ENCODE results near the gene PIP4K2A. TPM values are rescaled to one million over a fixed set of nuclear protein-coding genes. Genes with fewer than 3 reads are reported as not detected.

Gene PIP4K2A
- total RNA-seq, 1 donor from 2014 or later = 34.9 TPM

DNA sequence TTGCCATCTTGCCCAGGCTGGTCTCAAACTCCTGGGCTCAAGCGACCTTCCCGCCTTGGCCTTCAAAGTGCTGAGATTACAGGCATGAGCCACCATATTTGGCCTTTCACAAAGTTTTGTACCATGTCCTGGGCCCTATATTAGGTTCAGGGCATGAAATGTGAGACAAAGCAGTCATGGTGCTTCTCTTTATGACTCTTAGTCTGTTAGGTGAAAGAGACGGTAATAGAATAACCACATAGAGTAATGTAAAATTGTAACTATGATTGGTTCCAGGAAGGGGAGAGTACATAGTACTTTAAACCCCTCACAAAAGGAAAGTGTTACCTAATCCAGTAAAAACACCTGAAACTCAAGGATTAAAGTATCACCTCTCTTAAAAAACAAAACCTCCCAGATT is 224.4 kb downstream of the PIP4K2A start:
- H3K27me3 ChIP-seq = no peaks in the 10 kb centered on the region
- H3K27ac ChIP-seq = no peak overlapping the region
- no peaks in the 10 kb centered on the region for H3K36me3 ChIP-seq
- no peak for DNase-seq (ENCODE audit: low spot score in 2 of 2)
- no peaks in the 10 kb centered on the region for H3K9me3 ChIP-seq
- TF ChIP-seq, protein P1, sequence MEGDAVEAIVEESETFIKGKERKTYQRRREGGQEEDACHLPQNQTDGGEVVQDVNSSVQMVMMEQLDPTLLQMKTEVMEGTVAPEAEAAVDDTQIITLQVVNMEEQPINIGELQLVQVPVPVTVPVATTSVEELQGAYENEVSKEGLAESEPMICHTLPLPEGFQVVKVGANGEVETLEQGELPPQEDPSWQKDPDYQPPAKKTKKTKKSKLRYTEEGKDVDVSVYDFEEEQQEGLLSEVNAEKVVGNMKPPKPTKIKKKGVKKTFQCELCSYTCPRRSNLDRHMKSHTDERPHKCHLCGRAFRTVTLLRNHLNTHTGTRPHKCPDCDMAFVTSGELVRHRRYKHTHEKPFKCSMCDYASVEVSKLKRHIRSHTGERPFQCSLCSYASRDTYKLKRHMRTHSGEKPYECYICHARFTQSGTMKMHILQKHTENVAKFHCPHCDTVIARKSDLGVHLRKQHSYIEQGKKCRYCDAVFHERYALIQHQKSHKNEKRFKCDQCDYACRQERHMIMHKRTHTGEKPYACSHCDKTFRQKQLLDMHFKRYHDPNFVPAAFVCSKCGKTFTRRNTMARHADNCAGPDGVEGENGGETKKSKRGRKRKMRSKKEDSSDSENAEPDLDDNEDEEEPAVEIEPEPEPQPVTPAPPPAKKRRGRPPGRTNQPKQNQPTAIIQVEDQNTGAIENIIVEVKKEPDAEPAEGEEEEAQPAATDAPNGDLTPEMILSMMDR (IDR thresholded peaks at IDR 0.05) = no peak
- no peak overlapping the region for H3K4me3 ChIP-seq
- intact Hi-C loops (cut with DNase I) = no loop called here
- no peaks in the 10 kb centered on the region for H3K4me1 ChIP-seq

DNA sequence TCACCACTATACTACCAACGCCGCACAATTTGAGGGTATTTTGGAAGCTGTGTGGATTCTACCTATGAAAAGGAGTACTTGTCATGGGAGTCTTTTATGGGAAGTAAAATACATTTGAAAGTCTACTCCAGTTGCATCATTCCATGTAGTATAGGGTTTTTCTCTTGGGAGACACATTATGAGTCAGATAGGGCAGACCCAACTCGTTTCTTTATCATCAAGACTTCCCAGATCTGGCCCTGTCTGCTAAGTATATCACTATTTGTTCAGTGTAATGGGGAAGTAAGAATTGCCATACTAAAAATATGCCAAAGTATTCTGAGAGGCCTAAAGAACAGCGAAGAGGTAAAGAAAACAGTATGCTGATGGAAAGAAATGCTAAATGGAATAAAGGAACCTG is 224.9 kb downstream of the PIP4K2A start:
- intact Hi-C loops (cut with DNase I) = no loop called here
- DNase-seq (ENCODE audit: low spot score in 2 of 2) = no peak
- no peaks in the 10 kb centered on the region for H3K27me3 ChIP-seq
- H3K27ac ChIP-seq = no peak overlapping the region
- no peaks in the 10 kb centered on the region for H3K9me3 ChIP-seq
- H3K36me3 ChIP-seq = no peaks in the 10 kb centered on the region
- H3K4me3 ChIP-seq = no peak overlapping the region
- TF ChIP-seq, protein P1 (IDR thresholded peaks at IDR 0.05) = no peak
- H3K4me1 ChIP-seq = no peaks in the 10 kb centered on the region

DNA sequence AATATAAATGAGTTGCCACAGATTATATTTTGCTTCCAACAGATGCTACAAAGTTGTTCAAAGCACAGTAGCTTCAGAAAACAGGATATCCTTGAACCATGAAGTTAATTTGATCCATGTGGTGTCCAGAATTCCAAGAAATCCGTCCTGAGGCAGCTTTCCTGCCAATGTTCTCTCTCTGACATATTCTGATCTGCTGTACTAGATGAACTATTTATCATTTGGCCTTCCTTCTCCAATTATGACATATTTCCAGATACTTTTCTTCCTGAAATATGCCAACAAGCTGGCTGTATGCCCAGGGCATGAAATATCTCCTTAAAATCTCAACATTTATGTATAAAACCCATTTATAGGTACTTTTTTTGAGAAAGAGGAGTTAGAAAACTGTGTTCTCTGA is 227.9 kb downstream of the PIP4K2A start:
- Histone ChIP-seq H3K4me3 (no peak overlapping the region), H3K4me1 (no peaks in the 10 kb centered on the region), H3K36me3 (no peaks in the 10 kb centered on the region), H3K27ac (no peak overlapping the region), H3K27me3 (no peaks in the 10 kb centered on the region), H3K9me3 (no peaks in the 10 kb centered on the region)
- intact Hi-C loops (cut with DNase I) = no loop called here
- TF ChIP-seq, protein P1 (IDR thresholded peaks at IDR 0.05) = no peak
- DNase-seq (ENCODE audit: low spot score in 2 of 2) = no peak

Other genes with a start within 250 kb of the PIP4K2A start
- gene ARMC3, start 213.5 kb upstream of the PIP4K2A start, total RNA-seq = not detected